SH-SY5Y (cell line): ENCODE measurements around the gene MEX3D.

ENCODE experiments used
- GATA2 ChIP-seq: IDR thresholded peaks from 2 replicates; pipeline ENCODE4 v1.6.1; 2011; ENCODE audit warnings: mild to moderate bottlenecking, low read depth, low read length
- GATA3 ChIP-seq: IDR thresholded peaks from 2 replicates; pipeline ENCODE4 v1.6.1; 2011; ENCODE audit warnings: low read depth, mild to moderate bottlenecking, low read length, moderate library complexity

The MEX3D gene

DNA sequence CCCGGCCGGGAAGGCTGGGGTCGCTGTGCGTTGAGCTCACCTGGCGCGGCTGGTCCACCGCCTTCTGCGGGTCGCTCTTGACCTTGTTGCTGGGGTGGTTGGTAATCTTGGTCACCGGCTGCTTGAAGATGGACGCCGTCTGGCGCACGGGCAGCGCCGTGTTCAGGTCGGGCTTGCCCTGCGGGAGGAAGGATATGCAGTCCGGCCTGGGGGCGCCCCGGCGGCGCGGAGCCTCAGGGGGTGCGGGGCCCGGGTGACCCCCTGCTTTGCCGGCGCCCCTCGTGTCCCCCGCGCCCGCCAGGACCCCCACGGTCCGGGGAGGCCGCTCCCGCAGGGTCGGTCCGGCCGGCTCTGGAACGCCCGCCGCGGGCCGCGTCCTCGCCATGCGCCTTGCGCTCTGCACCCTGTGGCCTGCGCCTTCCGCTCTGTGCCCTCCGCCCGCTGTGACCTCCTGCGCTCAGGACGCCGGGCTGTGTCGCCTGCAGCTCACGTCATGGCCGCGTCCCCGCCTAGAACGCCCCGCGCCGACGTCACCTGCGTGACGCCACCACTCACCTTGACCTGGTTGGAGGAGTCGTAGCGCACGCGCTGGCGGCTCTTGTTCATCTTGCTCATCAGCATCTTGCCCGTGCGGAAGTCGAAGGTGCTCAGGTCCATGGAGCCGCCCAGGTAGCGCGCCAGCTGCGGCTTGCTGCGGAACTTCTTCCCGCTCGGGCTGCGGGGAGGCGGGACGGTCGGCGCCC lies 16.5 kb upstream of the MEX3D start:
- no peak for TF ChIP-seq GATA3
- no peak for TF ChIP-seq GATA2

DNA sequence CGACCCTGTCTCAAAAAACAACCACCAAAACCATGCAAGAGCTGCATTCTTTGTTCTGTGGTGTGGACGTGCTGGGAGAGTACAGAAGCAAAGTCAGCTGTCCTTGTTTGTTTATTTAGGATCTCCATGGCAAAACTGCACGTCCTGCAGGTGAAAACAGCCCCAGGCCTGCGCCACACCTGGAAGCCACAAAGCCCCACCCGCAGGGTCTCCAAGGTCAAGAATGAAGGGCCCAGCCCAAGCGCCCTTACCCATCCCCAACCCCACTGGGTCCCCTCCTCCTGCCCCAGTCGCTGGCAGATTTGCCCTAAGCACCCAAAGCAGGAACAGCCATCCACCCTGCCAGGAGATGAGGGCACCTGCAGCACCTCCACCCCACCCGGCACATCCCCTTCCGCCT lies 14.1 kb upstream of the MEX3D start:
- TF ChIP-seq GATA3 (no peak), GATA2 (no peak)

DNA sequence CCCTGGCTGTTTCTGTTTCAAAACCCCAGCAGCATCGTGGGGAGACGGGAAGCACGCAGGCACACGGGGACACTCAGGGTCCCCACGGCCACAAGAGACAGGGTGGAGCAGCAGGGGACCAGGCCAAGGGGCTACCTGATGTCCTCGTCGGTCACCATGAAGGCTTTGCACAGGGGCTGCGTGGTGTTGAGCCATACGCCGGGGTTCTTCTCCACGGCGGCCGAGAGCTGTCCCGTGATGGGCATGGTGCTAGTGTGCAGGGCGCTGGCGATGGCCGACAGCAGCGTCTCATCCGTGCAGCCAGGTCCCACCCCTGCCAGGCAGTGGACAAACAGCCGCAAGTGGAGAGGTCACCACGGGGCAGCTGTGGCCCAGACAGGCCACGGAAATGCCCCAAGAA lies 12.8 kb upstream of the MEX3D start:
- TF ChIP-seq GATA2 (no peak), GATA3 (no peak)

DNA sequence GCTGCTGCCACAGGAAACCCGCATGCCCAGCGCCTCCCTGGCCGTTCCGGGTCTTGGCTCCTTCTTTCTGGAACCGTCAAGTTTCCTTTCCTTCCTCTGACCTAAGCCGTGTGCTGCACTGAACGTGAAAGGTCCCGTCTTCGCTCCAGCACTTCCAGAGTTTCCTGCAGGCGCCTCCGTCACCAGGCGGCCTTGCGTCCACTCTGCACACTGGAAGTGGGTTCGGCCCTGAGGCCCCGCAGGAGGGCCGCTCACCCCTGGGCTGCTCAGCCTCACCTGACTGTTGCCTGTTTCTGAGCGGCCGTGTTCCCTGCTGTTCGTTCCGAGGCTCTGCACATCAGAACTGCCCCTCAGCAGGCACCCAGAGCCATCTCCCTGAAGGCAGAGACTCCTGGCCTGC lies 12.3 kb upstream of the MEX3D start:
- TF ChIP-seq GATA3, result no peak
- no peak for TF ChIP-seq GATA2

DNA sequence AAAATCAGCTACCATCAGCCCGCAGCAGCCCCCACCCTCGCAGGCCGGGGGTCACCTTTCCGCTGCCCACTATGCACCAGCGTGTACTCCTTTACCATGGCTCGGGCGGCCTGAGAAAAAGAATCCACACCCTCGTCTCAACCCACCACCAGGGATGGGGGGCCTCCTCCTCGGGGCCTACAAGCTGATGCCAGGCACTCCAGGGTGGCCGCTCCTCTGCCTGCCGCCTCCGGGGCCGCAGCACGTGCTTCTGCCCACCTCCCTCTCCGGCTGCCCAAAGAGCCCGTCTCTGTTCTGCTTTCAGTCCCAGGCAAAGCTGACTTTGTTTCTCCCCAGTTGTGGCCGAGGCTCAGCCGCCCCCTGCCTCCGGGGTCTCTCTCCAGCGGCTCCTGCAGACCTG lies 11.1 kb upstream of the MEX3D start:
- TF ChIP-seq GATA2, result no peak
- TF ChIP-seq GATA3, result no peak

DNA sequence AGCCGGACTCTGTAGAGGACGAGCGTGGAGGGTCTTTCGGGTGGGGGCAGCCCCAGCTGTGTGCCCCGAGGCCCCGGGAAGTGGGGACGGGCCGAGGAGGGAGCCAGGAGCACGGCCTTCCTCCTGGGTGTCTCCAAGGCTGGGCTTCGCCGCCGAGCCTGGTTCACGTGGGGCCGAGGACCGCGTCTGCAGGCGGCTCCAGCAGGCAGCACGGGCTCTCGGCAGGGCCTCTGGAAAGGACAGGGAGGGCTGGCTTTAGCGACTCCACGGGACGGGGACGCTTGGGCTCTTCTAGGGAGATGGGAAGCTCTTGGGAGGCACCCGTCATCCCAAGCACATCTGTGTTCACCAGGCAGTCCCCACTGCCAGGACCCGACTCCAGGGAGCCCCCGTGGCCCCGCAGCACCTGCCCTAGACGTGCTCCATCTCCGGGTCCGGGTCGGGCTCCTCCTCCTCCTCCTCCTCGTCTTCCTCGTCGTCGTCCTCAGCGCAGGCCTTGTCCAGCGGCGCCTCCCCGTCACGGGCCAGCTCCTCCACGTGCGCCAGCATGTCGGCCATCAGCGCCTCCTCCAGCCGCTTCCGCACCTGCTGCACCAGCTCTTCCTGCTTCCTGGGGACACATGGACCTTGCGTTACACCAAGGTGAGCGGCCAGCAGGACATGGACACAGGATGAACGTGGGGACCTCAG lies 9.9 kb upstream of the MEX3D start:
- no peak for TF ChIP-seq GATA2
- no peak for TF ChIP-seq GATA3

DNA sequence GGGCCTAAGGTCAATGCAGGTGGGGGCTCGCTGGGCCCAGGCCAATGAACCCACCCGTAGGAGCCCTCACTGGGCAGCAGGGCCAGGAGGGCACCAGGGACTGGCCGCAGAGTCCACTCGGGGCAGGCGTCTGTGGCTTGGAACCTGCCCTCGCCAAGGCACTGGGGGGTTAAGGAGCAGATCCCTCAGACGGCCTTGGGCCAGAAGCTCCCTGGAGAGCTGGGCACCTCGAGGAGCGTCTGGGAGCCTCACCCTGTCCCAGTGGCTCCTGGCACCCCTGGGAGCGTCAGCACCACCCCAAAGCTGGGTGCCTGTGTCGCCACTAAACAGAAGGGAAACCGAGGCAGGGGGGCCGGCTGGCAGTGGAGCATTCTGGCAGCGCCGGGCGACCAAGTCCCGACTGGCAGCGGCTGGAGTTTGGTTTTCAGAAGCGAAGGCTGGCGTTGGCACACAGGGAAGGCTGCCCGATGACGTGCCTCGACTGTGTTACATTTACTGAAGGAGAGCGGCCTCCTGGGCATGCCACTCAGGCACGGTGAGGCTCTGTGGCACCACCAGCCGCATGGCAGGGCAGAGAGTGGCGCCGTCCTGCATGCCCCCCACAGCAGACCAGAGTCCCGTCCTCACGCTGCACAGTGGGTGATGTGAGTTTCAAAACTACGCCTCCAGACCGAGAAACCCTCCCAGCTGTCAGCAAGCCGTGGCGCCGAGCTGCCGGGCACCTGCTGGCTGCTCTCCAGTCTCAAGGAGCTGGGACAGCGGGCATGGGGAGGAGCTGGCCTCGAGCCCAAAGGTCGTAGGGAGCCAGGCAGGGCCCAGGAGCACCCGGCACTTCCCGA lies 9.2 kb upstream of the MEX3D start:
- TF ChIP-seq GATA3, result no peak
- no peak for TF ChIP-seq GATA2

DNA sequence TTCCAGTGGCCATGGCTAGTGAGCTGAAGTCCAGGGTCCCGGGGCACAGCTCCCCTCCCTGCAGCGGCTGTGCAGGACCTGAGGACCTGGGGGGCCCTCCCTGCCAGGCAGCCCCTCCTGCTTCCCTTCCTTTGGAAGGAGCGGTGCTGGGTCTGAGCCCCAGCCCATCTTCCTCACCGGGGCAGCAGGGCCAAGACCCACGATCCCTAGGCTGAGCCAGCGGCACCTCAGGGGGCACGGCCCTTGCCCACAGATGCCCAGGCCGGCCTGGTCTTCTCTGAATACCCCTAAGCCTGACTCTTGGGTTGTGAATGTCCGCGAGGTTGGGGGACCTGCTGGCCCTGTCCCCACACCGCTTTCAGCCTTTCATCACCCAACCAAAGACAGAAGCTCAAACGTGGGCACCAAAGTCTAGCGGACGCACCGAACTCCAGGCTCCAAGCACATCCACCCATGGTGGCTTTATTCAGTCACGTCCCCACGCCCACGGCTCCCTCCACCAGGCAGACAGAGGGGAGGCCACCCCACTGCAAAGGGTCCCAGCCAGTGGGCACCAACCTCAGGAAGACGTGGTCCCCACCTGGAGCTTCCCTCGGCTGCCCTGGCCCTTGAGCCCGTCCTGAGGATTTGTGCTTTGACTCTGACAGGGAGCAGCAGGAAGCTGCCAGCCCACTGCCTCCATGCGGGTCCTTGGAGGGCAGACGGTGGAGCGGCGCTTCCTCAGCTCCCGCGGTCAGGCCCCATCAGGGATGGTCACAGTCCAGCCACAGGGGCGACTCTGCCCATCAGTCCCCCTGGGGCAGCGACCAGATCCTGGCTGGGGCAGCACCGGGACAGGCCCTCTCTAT lies 8.3 kb upstream of the MEX3D start:
- TF ChIP-seq GATA2 (no peak), GATA3 (no peak)

DNA sequence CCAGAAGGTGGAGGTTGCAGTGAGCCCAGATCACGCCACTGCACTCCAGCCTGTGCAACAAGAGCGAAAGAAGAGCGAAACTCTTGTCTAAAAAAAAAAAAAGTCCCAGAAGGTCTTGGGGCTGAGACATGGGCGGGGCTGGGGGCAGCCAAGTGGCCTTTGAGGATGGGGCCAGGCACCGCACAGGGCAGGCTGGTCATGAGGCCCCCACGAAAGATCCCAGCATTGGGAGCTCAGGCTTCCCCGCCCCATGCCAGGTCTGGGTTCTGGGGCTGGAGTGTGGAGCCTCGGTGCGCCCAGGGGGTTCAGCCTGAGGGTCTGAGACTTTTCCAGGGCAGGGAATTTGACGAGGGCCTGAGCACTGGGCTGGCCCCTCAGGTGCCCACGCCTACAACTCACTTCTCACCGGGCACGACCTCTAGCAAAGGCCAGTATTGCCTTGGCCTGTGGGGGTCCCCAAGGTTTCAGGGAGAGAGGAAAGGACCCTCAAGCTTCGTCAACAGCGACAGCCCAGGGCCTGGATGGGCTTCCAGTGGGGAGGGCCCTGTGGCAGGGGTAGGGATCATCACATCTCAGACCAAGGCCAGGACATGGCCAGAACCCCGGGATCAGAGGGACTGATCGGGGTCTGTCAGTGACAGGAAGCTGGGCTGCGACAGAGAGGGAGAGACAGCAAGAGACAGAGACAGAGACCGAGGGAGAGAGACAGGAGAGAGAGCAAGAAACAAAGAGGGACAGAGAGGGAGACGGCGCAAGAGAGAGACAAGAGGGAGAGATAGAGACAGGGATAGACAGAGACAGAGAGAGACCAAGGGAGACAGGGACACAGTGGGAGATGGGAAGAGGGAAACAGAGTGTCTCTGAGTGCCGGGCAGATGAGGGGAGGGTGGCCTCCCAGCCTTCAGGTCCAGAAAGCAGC lies 7.5 kb upstream of the MEX3D start:
- no peak for TF ChIP-seq GATA2
- no peak for TF ChIP-seq GATA3

DNA sequence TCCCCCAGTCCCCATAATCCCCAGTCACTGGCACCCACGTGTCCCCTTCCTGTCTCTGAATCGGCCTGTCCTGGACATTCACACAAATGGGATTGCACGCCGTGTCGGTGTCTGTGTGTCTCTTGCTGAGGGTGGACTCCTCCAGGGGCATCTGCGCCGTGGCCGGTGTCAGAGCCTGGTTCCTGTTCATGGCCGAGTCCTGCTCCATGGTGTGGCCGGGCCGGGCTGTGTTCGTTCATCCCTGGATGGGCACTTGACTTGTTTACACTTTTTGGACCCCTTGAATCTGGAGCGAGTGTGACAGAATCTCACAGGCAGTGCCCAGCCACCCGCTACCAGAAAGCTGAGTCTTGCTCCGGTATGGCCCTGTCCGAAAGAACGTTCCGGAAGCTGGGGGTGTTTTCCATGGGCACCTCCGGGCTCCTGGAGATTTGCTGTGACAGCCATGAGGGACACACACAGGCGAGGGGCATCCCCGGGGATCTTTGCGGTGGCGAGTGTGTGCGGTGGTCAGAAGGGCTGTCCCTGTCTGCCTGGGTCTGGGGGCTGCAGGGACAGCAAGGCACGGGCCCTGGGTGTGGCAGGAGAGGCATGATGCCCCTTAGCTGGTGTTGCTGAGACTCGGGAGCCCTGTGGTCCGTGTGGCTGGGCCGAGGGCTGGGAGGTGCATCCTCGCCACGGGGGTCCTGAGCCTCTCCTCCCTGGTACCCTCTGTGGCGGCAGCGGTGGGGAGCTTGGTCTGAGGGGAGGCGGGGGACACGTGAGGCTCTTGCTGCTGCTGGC lies 6.4 kb upstream of the MEX3D start:
- no peak for TF ChIP-seq GATA3
- no peak for TF ChIP-seq GATA2

DNA sequence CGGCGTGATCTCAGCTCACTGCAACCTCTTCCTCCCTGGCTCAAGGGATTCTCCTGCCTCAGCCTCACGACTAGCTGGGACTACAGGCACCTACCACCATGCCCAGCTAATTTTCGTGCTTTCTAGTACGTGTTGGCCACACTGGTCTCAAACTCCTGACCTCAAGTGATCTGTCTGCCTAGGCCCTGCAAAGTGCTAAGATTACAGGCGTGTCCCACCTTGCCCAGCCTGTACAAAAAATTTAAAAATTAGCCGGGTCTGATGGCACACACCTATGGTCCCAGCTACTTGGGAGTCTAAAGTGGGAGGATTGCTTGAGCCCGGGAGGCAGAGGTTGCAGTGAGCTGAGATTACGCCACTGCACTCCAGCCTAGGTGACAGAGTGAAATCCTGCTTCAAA lies 4.7 kb upstream of the MEX3D start:
- TF ChIP-seq GATA3, result no peak
- TF ChIP-seq GATA2, result no peak

DNA sequence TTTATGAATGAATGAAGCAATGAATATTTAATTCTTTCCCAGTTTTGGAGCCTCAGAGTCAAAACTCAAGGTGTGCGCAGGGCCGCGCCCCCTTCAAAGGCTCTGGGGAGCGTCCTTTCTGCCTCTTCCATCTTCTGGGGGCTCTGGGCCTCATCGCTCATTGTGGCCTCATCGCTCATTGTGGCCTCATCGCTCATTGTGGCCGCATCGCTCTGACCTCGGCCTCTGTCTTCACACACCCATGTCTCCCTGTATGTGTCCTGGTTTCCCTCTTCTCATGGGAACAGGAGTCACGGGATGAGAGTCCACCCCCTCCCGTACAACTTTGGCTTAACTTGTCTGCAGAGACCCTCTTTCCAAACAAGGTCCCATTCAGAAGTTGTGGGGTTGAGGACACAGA lies 3.2 kb upstream of the MEX3D start:
- no peak for TF ChIP-seq GATA3
- TF ChIP-seq GATA2, result no peak

DNA sequence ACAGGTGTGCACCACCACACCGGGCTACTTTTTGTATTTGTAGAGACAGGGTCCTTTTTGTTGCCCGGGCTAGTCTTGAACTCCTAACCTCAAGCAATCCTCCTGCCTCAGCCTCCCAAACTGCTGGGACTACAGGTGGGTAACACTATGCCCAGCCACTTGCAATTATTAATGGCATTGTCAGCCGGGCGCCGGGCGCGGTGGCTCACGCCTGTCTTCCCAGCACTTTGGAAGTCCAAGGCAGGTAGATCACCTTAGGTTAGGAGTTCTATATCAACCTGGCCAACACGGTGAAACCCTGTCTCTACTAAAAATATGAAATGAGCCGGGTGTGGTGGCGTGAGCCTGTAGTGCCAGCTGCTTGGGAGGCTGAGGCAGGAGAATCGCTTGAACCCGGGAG lies 2.7 kb upstream of the MEX3D start:
- TF ChIP-seq GATA3 (no peak), GATA2 (no peak)
